Osteoblast (primary cell): Measurements from ENCODE around the gene CARMIL1. TPM values are rescaled to one million over a fixed set of nuclear protein-coding genes. Genes with fewer than 3 reads are reported as not detected.

Source experiments
- DNase-seq: peaks from one replicate; pipeline ENCODE4 v3.0.0; 2011; ENCODE audit warnings: low spot score, mixed read lengths; ENCODE audit not compliant: insufficient read length; ENCODE audit errors: missing footprints
- H2AFZ ChIP-seq: 2 replicates; pipeline ENCODE4 v1.6.0; 2011; ENCODE audit warnings: mild to moderate bottlenecking, low read length
- H3K27ac ChIP-seq: 2 replicates; pipeline ENCODE4 v1.5.1; 2011; ENCODE audit warnings: mild to moderate bottlenecking, low read depth, low read length, moderate library complexity
- H3K27me3 ChIP-seq: 2 replicates; pipeline ENCODE4 v1.6.0; 2012; ENCODE audit warnings: mild to moderate bottlenecking, control low read depth, inconsistent platforms, low read length, moderate library complexity; ENCODE audit not compliant: insufficient read depth
- H3K36me3 ChIP-seq: 2 replicates; pipeline ENCODE4 v1.5.1; 2011; ENCODE audit warnings: mild to moderate bottlenecking, low read length, control low read depth, moderate library complexity; ENCODE audit not compliant: insufficient read depth
- H3K4me1 ChIP-seq: 2 replicates; pipeline ENCODE4 v1.5.1; 2011; ENCODE audit warnings: mild to moderate bottlenecking, low read length, control low read depth, moderate library complexity; ENCODE audit not compliant: insufficient read depth
- H3K4me2 ChIP-seq: 2 replicates; pipeline ENCODE4 v1.6.0; 2011; ENCODE audit warnings: mild to moderate bottlenecking, low read length; ENCODE audit not compliant: insufficient read depth
- H3K4me3 ChIP-seq: fragments of 200-600 bp; sonication (generic); 3 replicates; pipeline ENCODE4 v1.5.1; 2012; ENCODE audit warnings: mild to moderate bottlenecking, low read length, inconsistent platforms; ENCODE audit not compliant: insufficient read depth
- H3K79me2 ChIP-seq: 2 replicates; pipeline ENCODE4 v1.6.0; 2012; ENCODE audit warnings: mild to moderate bottlenecking, low read length, control low read depth, inconsistent platforms; ENCODE audit not compliant: insufficient read depth
- H3K9me3 ChIP-seq: 2 replicates; pipeline ENCODE4 v1.5.1; 2011; ENCODE audit warnings: low read depth, low read length, control low read depth
- H4K20me1 ChIP-seq: 2 replicates; pipeline ENCODE4 v1.6.0; 2012; ENCODE audit warnings: mild to moderate bottlenecking, low read length, control low read depth; ENCODE audit not compliant: insufficient read depth
- total RNA-seq: library from RNA; depleted of rRNA; stranded (reverse); fragments of >200 nt; gene quantifications from 2 replicates; pipeline ENCODE4 v1.2.3, GENCODE V29; 2012
- TF ChIP-seq, protein P1 (sequence below): IDR thresholded peaks from 2 replicates; pipeline ENCODE4 v1.5.1; 2011; ENCODE audit warnings: mild to moderate bottlenecking, low read depth, low read length, moderate library complexity; ENCODE audit errors: extremely low read depth

CARMIL1 gene
- total RNA-seq, 1 donor, result 25.7 TPM

DNA sequence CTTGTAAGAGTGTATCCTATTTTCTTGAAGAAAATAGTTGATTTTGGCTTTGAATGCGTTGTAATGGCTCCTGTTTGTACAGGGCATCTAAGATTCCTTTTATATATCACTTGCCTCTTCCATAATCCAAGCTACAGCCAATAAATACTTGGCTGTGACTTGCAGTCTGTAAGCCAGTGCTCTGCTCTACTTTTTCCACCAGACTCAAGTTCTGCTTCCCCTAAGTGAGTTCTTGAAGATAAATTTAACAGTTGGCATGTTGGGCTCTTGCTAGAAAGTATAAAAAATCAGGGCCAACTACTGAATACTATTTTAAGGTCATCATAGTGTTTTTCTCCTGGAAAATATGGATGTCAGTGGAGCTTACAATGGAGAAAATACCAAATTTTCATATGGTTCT, 336.3 kb downstream of the CARMIL1 start:
- no peaks in the 10 kb centered on the region for H3K79me2 ChIP-seq
- H3K9me3 ChIP-seq, result no peaks in the 10 kb centered on the region
- no peak overlapping the region for H3K4me3 ChIP-seq
- H3K4me1 ChIP-seq, result no peaks in the 10 kb centered on the region
- H3K27me3 ChIP-seq, result no peaks in the 10 kb centered on the region
- no peak overlapping the region for H3K4me2 ChIP-seq
- DNase-seq, result no peak
- TF ChIP-seq, protein P1, sequence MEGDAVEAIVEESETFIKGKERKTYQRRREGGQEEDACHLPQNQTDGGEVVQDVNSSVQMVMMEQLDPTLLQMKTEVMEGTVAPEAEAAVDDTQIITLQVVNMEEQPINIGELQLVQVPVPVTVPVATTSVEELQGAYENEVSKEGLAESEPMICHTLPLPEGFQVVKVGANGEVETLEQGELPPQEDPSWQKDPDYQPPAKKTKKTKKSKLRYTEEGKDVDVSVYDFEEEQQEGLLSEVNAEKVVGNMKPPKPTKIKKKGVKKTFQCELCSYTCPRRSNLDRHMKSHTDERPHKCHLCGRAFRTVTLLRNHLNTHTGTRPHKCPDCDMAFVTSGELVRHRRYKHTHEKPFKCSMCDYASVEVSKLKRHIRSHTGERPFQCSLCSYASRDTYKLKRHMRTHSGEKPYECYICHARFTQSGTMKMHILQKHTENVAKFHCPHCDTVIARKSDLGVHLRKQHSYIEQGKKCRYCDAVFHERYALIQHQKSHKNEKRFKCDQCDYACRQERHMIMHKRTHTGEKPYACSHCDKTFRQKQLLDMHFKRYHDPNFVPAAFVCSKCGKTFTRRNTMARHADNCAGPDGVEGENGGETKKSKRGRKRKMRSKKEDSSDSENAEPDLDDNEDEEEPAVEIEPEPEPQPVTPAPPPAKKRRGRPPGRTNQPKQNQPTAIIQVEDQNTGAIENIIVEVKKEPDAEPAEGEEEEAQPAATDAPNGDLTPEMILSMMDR, result no peak
- H3K36me3 ChIP-seq, result no peaks in the 10 kb centered on the region
- no peak overlapping the region for H2AFZ ChIP-seq
- H4K20me1 ChIP-seq, result no peaks in the 10 kb centered on the region
- no peak overlapping the region for H3K27ac ChIP-seq

DNA sequence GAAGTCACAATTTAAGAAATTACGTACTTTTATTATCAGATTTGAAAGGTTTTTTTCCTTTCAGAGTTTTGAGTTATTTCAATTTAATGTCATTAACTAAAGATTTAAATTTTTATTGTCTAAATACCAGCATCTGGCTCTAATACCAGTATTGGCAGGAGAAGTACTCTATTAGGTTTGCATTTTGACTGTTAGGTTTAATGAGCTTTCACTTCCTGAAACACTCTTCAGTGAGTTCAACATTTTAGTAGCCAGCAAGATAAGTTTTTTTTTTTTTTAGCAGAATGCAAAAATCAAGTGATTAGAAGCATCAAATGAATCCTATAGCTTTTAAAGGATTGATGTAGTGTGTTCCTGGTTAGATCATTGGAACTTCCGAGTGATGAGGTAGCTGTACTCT, 338.8 kb downstream of the CARMIL1 start:
- Histone ChIP-seq H3K4me1 (no peaks in the 10 kb centered on the region), H3K4me2 (no peak overlapping the region), H3K36me3 (no peaks in the 10 kb centered on the region), H3K27ac (no peak overlapping the region), H4K20me1 (no peaks in the 10 kb centered on the region), H3K4me3 (no peak overlapping the region), H3K79me2 (no peaks in the 10 kb centered on the region), H3K9me3 (no peaks in the 10 kb centered on the region), H2AFZ (no peak overlapping the region), H3K27me3 (no peaks in the 10 kb centered on the region)
- TF ChIP-seq, protein P1, result no peak
- DNase-seq, result no peak

DNA sequence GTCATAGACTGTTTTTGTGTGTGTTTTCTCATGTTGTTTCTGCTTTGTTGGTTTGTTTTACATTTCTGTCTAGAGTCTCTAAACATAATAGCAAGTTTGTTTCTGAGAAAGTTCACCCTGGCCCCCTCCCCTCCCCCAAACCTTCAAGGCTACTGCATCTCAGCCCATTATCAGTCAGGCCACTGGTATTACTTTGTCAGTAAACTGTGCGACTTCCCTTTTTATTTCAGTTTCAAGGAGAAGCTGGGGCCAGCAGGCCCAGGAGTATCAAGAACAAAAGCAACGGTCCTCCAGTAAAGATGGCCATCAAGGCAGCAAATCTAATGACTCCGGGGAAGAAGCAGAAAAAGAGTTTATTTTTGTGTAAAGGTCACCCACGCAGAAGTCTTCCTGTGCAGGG, 340.0 kb downstream of the CARMIL1 start:
- H3K27me3 ChIP-seq, result no peaks in the 10 kb centered on the region
- H3K9me3 ChIP-seq, result no peaks in the 10 kb centered on the region
- no peak overlapping the region for H3K4me3 ChIP-seq
- no peaks in the 10 kb centered on the region for H3K79me2 ChIP-seq
- no peak overlapping the region for H2AFZ ChIP-seq
- TF ChIP-seq, protein P1, result no peak
- H4K20me1 ChIP-seq, result no peaks in the 10 kb centered on the region
- no peaks in the 10 kb centered on the region for H3K4me1 ChIP-seq
- no peaks in the 10 kb centered on the region for H3K36me3 ChIP-seq
- no peak overlapping the region for H3K27ac ChIP-seq
- no peak overlapping the region for H3K4me2 ChIP-seq
- DNase-seq, result no peak

DNA sequence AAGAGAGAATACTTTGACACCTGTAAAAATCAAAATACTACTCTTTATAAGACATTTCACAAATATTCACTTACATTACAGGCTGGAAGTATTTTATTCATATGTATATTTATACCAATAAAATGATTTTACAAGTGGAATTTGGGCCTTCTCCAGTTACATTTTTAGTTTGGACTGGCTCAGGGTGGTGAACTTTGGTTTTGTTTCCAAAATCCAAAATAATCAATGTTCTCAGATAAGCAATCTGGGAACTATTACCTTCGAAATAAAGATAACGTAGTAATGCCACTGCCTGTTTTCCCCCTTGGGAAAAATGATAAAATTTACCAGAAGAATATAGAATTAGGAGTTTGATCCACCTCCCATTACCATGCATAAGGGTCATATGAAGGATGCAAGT, 341.2 kb downstream of the CARMIL1 start:
- Histone ChIP-seq H3K4me3 (no peak overlapping the region), H3K4me1 (no peaks in the 10 kb centered on the region), H3K27ac (no peak overlapping the region), H3K4me2 (no peak overlapping the region), H3K36me3 (no peaks in the 10 kb centered on the region), H3K9me3 (no peaks in the 10 kb centered on the region), H3K79me2 (no peaks in the 10 kb centered on the region), H3K27me3 (no peaks in the 10 kb centered on the region), H2AFZ (no peak overlapping the region), H4K20me1 (no peaks in the 10 kb centered on the region)
- no peak for DNase-seq
- TF ChIP-seq, protein P1, result no peak
